ENCODE results near the gene OAF.
"Not testable (repeated sequence)": the region's sequence is repeated elsewhere in the genome, so short reads cannot be mapped to it uniquely, and the experiment has no call there.

Gene OAF

GRCh38 chr11:120244476-120245365 is 33.9 kb downstream of the OAF start:
- no peak for DNase-seq

GRCh38 chr11:120245434-120245833 is 34.6 kb downstream of the OAF start:
- no peak for DNase-seq

GRCh38 chr11:120248551-120249278 is 37.9 kb downstream of the OAF start:
- DNase-seq = no peak

- DNase-seq = no peak
Observed at GRCh38 chr11:120249279-120250262, 38.7 kb downstream of the OAF start.

- not testable (repeated sequence) for DNase-seq
Observed at GRCh38 chr11:120253377-120253776, 42.5 kb downstream of the OAF start.

- DNase-seq = no peak
Observed at GRCh38 chr11:120254788-120255518, 44.1 kb downstream of the OAF start.

- DNase-seq = no peak
Observed at GRCh38 chr11:120255519-120255866, 44.7 kb downstream of the OAF start.

- DNase-seq = no peak
Observed at GRCh38 chr11:120256178-120256577, 45.3 kb downstream of the OAF start.

- DNase-seq = no peak
Observed at GRCh38 chr11:120256779-120257178, 45.9 kb downstream of the OAF start.

GRCh38 chr11:120257346-120257745 is 46.5 kb downstream of the OAF start:
- DNase-seq = no peak

GRCh38 chr11:120258661-120259060 is 47.8 kb downstream of the OAF start:
- no peak for DNase-seq

GRCh38 chr11:120259241-120259640 is 48.4 kb downstream of the OAF start:
- DNase-seq = no peak

GRCh38 chr11:120259988-120260565 is 49.2 kb downstream of the OAF start:
- DNase-seq = no peak

- no peak for DNase-seq
Observed at GRCh38 chr11:120260616-120261015, 49.8 kb downstream of the OAF start.

- DNase-seq = no peak
Observed at GRCh38 chr11:120261321-120261720, 50.5 kb downstream of the OAF start.

GRCh38 chr11:120261931-120262330 is 51.1 kb downstream of the OAF start:
- DNase-seq = no peak

- no peak for DNase-seq
Observed at GRCh38 chr11:120267319-120267718, 56.5 kb downstream of the OAF start.

GRCh38 chr11:120268686-120269085 is 57.9 kb downstream of the OAF start:
- DNase-seq = no peak

- no peak for DNase-seq
Observed at GRCh38 chr11:120270386-120270785, 59.6 kb downstream of the OAF start.

- no peak for DNase-seq
Observed at GRCh38 chr11:120271672-120272071, 60.8 kb downstream of the OAF start.

- DNase-seq = no peak
Observed at GRCh38 chr11:120272303-120272702, 61.5 kb downstream of the OAF start.

- no peak for DNase-seq
Observed at GRCh38 chr11:120273432-120273831, 62.6 kb downstream of the OAF start.
